GM12878 (cell line): Measurements from ENCODE around the gene THSD8. TPM values are rescaled to one million over a fixed set of nuclear protein-coding genes. Genes with fewer than 3 reads are reported as not detected.

Experiments used
- ATAC-seq: fragments of 200-7000 bp; cut with Tn5 transposase; 3 replicates; pipeline ENCODE4 v1.9.1; 2020; ENCODE audit warnings: mild to moderate bottlenecking, moderate library complexity
- Bru-seq: library from RNA; stranded (reverse); fragments of 400-500 nt; gene quantifications from one replicate; lab custom pipeline; 2021; lab: Mats Ljungman, UMichigan
- BruChase-seq, 2 experiments: library from RNA; stranded (reverse); fragments of 400-500 nt; gene quantifications; one replicate each; lab custom pipeline; 2021; lab: Mats Ljungman, UMichigan
- BruUV-seq: library from RNA; stranded (reverse); fragments of 400-500 nt; replicated peaks from 2 replicates; lab custom pipeline; 2021; lab: Mats Ljungman, UMichigan
- CTCF ChIA-PET: fragments of 300-600 bp; sonication (Branson Sonifier 250); formaldehyde crosslinking; extraction: SDS; loops from one replicate; lab custom pipeline; 2021; ENCODE audit warnings: inconsistent platforms; lab: Yijun Ruan, JAX
- POLR2A ChIA-PET: fragments of 350-600 bp; formaldehyde crosslinking; extraction: SDS; loops from one replicate; lab custom pipeline; 2021; ENCODE audit warnings: inconsistent platforms; lab: Charles Lee
- RAD21 ChIA-PET: fragments of 300-600 bp; sonication (Branson Sonifier 250); formaldehyde crosslinking; loops from one replicate; lab custom pipeline; 2023; ENCODE audit warnings: antibody characterized with exemption; ENCODE audit not compliant: unreplicated experiment; lab: Charles Lee
- SMC1A ChIA-PET: fragments of 300-600 bp; sonication (Branson Sonifier 250); formaldehyde crosslinking; loops from one replicate; lab custom pipeline; 2023; ENCODE audit not compliant: unreplicated experiment, uncharacterized antibody; lab: Charles Lee
- DNase-seq: peaks from one replicate; pipeline ENCODE4 v3.0.0-alpha.2; 2011; ENCODE audit warnings: low read depth, low spot score
- FAIRE-seq: peaks from 3 replicates; lab custom pipeline; 2011; peaks lifted over from hg19 to GRCh38; lab: Jason Lieb, UNC
- H2AFZ ChIP-seq: 2 replicates; pipeline ENCODE4 v1.6.0; 2011; ENCODE audit warnings: low read depth, low read length, control low read depth; ENCODE audit not compliant: control insufficient read depth
- H3K27ac ChIP-seq: 2 replicates; pipeline ENCODE4 v1.5.1; 2011; ENCODE audit warnings: control low read depth; ENCODE audit not compliant: control insufficient read depth, insufficient read depth
- H3K27me3 ChIP-seq, 2 experiments: replicated peaks in 1 of 2; 2 replicates each; pipeline versions ENCODE4 v1.6.0 to v1.6.1; 2011; ENCODE audit warnings: low read length in 1 of 2; ENCODE audit not compliant: control insufficient read depth in 2 of 2, insufficient read depth in 2 of 2
- H3K36me3 ChIP-seq, 2 experiments: 2 replicates each; pipeline ENCODE4 v1.5.1; 2011; ENCODE audit warnings: low read length in 1 of 2; ENCODE audit not compliant: control insufficient read depth in 2 of 2, insufficient read depth in 2 of 2
- H3K4me1 ChIP-seq: 2 replicates; pipeline ENCODE4 v1.6.1; 2011; ENCODE audit warnings: mild to moderate bottlenecking, low read length, moderate library complexity, mixed read lengths; ENCODE audit not compliant: control insufficient read depth, insufficient read depth
- H3K4me2 ChIP-seq: 2 replicates; pipeline ENCODE4 v1.6.0; 2011; ENCODE audit warnings: control low read depth; ENCODE audit not compliant: control insufficient read depth, insufficient read depth
- H3K4me3 ChIP-seq: fragments of 200-600 bp; sonication (generic); 2 replicates; pipeline ENCODE4 v1.5.1; 2016
- H3K79me2 ChIP-seq: 2 replicates; pipeline ENCODE4 v1.6.0; 2011; ENCODE audit warnings: low read length; ENCODE audit not compliant: control insufficient read depth, insufficient read depth
- H3K9ac ChIP-seq: 2 replicates; pipeline ENCODE4 v1.8.0; 2011; ENCODE audit warnings: low read length, control low read depth, mixed read lengths; ENCODE audit not compliant: control insufficient read depth, insufficient read depth
- H3K9me3 ChIP-seq: replicated peaks from 3 replicates; pipeline ENCODE4 v1.5.1; 2011; ENCODE audit warnings: mild to moderate bottlenecking, low read length; ENCODE audit not compliant: control insufficient read depth, insufficient read depth
- H4K20me1 ChIP-seq: 2 replicates; pipeline ENCODE4 v1.6.0; 2011; ENCODE audit not compliant: control insufficient read depth, insufficient read depth
- CHD4 ChIP-seq: fragments of 200-600 bp; sonication (generic); IDR thresholded peaks from 2 replicates; pipeline ENCODE4 v1.6.1; 2016; ENCODE audit warnings: mild to moderate bottlenecking
- HDAC6 ChIP-seq: fragments of 200-600 bp; sonication (generic); IDR thresholded peaks from one replicate; pipeline ENCODE4 v1.8.0; 2017; ENCODE audit warnings: antibody characterized with exemption; ENCODE audit not compliant: unreplicated experiment
- NFYA ChIP-seq: IDR thresholded peaks from 2 replicates; pipeline ENCODE4 v1.6.1; 2011; ENCODE audit warnings: low read depth, mild to moderate bottlenecking, low read length, improper control_type of control experiment, borderline replicate concordance
- SIN3A ChIP-seq: IDR thresholded peaks from 2 replicates; pipeline ENCODE4 v1.6.1; 2012; ENCODE audit warnings: low read depth, low read length, improper control_type of control experiment
- SIX5 ChIP-seq: IDR thresholded peaks from 2 replicates; pipeline ENCODE4 v1.6.1; 2011; ENCODE audit warnings: mild to moderate bottlenecking, low read depth, low read length, moderate library complexity; ENCODE audit not compliant: severe bottlenecking
- ZNF687 ChIP-seq: fragments of 450-650 bp; IDR thresholded peaks from 2 replicates; pipeline ENCODE4 v1.6.1; 2017; ENCODE audit warnings: mild to moderate bottlenecking, moderate library complexity
- WGBS: methylation state at CpG from one replicate; pipeline ENCODE4 v1.1.6; 2016; ENCODE audit warnings: low lambda C conversion rate; ENCODE audit not compliant: insufficient replicate concordance, insufficient coverage; ENCODE audit errors: missing lambda C conversion rate; 5-methylcytosine and 5-hydroxymethylcytosine counted together
- in situ Hi-C: fragments of 300-500 bp; cut with MboI; formaldehyde crosslinking; loops from 9 replicates; pipeline ENCODE4 v1.14.3; 2018; ENCODE audit warnings: mixed read lengths
- intact Hi-C: fragments of 100-400 bp; cut with micrococcal nuclease; formaldehyde crosslinking; loops from one replicate; pipeline ENCODE4 v1.14.2; 2022; ENCODE audit not compliant: unreplicated experiment
- long read RNA-seq, 2 experiments: library from polyadenylated mRNA; unstranded; transcript quantifications; one replicate each; pipeline ENCODE4 v2.0.0, GENCODE V29; 2019 to 2020
- polyA minus RNA-seq, 3 experiments: library from RNA; depleted of rRNA, polyadenylated mRNA; stranded (reverse); fragments of >200 nt; gene quantifications; 2 replicates each; pipeline ENCODE4 v1.2.3, GENCODE V29; 2011
- polyA plus RNA-seq, 11 experiments: library from polyadenylated mRNA; depleted of rRNA in 4 of 11; unstranded in 6 of 11; stranded (reverse) in 5 of 11; fragments of >200 nt; fragmentation: Nextera tagmentation in 4 of 11; fragmentation: Illumina TruSeq in 1 of 11; extraction: Ambion mirVana in 4 of 11; extraction: Trizol in 1 of 11; gene quantifications; 1 replicate in 1 of 11; 2 replicates in 10 of 11; pipeline versions ENCODE4 v1.2.1 to v1.2.3, GENCODE V29; 2011 to 2016; ENCODE audit warnings: inconsistent platforms in 2 of 11, missing spikeins in 2 of 11, low read depth in 1 of 11
- total RNA-seq, 4 experiments: library from RNA; depleted of rRNA in 3 of 4; stranded (reverse); fragments of >200 nt in 3 of 4; fragmentation: Illumina TruSeq in 1 of 4; extraction: Trizol in 1 of 4; gene quantifications; 2 replicates each; pipeline versions ENCODE4 v1.2.1 to v1.2.3, GENCODE V29; 2013 to 2021
- TF ChIP-seq, protein P1 (sequence below): IDR thresholded peaks from 2 replicates; pipeline ENCODE4 v1.6.1; 2011; ENCODE audit warnings: mild to moderate bottlenecking, low read depth, low read length, moderate library complexity; ENCODE audit not compliant: insufficient replicate concordance
- TF ChIP-seq, protein P2 (sequence below): fragments of 450-650 bp; IDR thresholded peaks from 2 replicates; pipeline ENCODE4 v1.6.1; 2018; ENCODE audit warnings: mild to moderate bottlenecking, low read depth, moderate library complexity; ENCODE audit not compliant: partially characterized antibody

Gene THSD8
- total RNA-seq (2013; cell fraction: nucleolus; rRNA removed): not detected in 2 replicates
- total RNA-seq (2014; rRNA removed) (not detected in 2 replicates), total RNA-seq (2014; rRNA removed; fragmentation: Illumina TruSeq; extraction: Trizol) (0.69 TPM in 1 of 2 replicates, not detected in the other), total RNA-seq (2021) (25.1 and 30.0 TPM in 2 replicates), polyA plus RNA-seq (2011; rRNA removed) (5.6 and 8.8 TPM in 2 replicates), polyA plus RNA-seq (2014; fragmentation: Illumina TruSeq; extraction: Trizol) (10.9 and 12.5 TPM in 2 replicates), polyA plus RNA-seq (2014; fragmentation: Nextera tagmentation; extraction: Ambion mirVana) (10 to 100 TPM; 10.5 to 30.6 TPM), polyA plus RNA-seq (2014; rRNA removed) (0.11 and 0.24 TPM in 2 replicates), polyA plus RNA-seq (2016; fragmentation: Nextera tagmentation; extraction: Ambion mirVana) (10 to 100 TPM; 30.6 to 32.3 TPM), polyA minus RNA-seq (2011; rRNA and poly(A)+ RNA removed) (1.5 TPM in 1 of 2 replicates, not detected in the other), Bru-seq, nascent RNA (percentile 33 among the genes with signal in this experiment), BruChase-seq, experiment 1, labeled RNA remaining after a 6-hour chase (percentile 39 among the genes with signal in this experiment), BruChase-seq, experiment 2, labeled RNA remaining after a 2-hour chase (percentile 18 among the genes with signal in this experiment)
- polyA plus RNA-seq (2011; ENCODE audit: low read depth): 3.9 TPM
- polyA plus RNA-seq (2011; cell fraction: cytosol; rRNA removed): 0.33 and 0.57 TPM in 2 replicates
- 0.19 TPM in 1 of 2 replicates, not detected in the other for polyA plus RNA-seq (2011; cell fraction: nucleus; rRNA removed)
- polyA plus RNA-seq (2012): 7.8 and 13.1 TPM in 2 replicates
- not detected in 2 replicates for polyA minus RNA-seq (2011; cell fraction: cytosol; rRNA and poly(A)+ RNA removed)
- polyA minus RNA-seq (2011; cell fraction: nucleus; rRNA and poly(A)+ RNA removed): not detected in 2 replicates
- long read RNA-seq, experiment 1: 0 reads
- long read RNA-seq, experiment 2, partial matches to known transcripts: 0 of 1 reads
- long read RNA-seq, experiment 2, other reads (novel, unspliced or antisense): 1 of 1 reads

DNA sequence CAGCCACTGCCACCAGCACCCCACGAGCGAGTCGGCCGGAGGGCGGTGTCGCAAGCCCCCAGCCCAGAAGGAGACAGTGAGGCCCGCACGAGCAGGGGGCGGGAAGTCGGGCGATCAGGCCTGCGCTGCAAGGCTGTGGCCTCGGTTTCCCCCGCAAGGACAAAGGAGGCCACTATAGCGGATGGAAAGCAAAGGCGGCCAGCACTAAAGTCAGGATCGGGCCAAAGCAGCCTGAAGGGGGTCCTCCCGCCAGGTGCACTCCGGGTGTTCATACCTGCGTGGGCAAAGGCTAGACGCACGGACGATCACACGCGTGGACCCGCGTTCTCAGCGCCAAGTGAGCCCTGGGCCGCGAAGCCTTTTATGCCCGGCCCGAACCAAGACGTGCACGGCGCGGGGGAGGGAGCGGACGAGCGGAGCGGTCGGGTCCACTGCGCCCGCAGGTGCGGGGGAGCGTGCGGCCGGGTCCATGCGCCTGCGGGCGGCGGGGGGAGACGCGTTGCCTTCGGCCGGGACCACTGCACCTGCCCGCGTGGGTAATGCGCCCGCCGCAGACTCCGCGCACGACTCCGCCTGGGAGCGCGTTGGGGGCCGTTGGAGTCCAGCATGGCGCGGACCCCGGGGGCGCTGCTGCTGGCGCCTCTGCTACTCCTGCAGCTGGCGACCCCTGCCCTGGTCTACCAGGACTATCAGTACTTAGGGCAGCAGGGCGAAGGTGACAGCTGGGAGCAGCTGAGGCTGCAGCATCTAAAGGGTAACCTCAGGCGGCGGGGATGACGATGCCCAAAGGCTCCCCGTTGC lies at the start of gene THSD8, which contains the start of gene PRDX2:
TSS of gene THSD8 (plus strand) at position 604 of the 801 bp plus-strand sequence. CDS start at position 607, 3 bp downstream.
TSS of gene PRDX2 (minus strand) at position 335 of the 801 bp plus-strand sequence. CDS start 539 bp downstream, outside the sequence.
- no TSS peak for BruUV-seq
- SMC1A ChIA-PET: interaction anchor here (0.8 to 11.5 kb wide), 6 partner anchors 22 to 46 kb away, joined by 3 to 240 read pairs (median 4); no protein-coding TSS in a partner anchor
- RAD21 ChIA-PET: interaction anchor here (1.0 to 11.4 kb wide), 3 partner anchors 10 to 47 kb away, joined by 3 to 303 read pairs (median 4); partner anchors contain the start of gene HOOK2
- TF ChIP-seq SIX5 (peak; percentile 65), NFYA (no peak), ZNF687 (peak; percentile 84), SIN3A (peak; percentile 54; the same call in 1 of the 2 replicates), HDAC6 (no peak), CHD4 (no peak)
- TF ChIP-seq, protein P1, sequence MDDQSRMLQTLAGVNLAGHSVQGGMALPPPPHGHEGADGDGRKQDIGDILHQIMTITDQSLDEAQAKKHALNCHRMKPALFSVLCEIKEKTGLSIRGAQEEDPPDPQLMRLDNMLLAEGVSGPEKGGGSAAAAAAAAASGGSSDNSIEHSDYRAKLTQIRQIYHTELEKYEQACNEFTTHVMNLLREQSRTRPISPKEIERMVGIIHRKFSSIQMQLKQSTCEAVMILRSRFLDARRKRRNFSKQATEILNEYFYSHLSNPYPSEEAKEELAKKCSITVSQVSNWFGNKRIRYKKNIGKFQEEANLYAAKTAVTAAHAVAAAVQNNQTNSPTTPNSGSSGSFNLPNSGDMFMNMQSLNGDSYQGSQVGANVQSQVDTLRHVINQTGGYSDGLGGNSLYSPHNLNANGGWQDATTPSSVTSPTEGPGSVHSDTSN: no peak
- TF ChIP-seq, protein P2, sequence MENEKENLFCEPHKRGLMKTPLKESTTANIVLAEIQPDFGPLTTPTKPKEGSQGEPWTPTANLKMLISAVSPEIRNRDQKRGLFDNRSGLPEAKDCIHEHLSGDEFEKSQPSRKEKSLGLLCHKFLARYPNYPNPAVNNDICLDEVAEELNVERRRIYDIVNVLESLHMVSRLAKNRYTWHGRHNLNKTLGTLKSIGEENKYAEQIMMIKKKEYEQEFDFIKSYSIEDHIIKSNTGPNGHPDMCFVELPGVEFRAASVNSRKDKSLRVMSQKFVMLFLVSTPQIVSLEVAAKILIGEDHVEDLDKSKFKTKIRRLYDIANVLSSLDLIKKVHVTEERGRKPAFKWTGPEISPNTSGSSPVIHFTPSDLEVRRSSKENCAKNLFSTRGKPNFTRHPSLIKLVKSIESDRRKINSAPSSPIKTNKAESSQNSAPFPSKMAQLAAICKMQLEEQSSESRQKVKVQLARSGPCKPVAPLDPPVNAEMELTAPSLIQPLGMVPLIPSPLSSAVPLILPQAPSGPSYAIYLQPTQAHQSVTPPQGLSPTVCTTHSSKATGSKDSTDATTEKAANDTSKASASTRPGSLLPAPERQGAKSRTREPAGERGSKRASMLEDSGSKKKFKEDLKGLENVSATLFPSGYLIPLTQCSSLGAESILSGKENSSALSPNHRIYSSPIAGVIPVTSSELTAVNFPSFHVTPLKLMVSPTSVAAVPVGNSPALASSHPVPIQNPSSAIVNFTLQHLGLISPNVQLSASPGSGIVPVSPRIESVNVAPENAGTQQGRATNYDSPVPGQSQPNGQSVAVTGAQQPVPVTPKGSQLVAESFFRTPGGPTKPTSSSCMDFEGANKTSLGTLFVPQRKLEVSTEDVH: no peak

More for the DNA sequence above, at the start of gene THSD8, which contains the start of gene PRDX2:
- peak within 1 kb of the TSS; percentile 88 for H2AFZ ChIP-seq
- ChIA-PET POLR2A (interaction anchor here (1.0 to 2.2 kb wide), 7 partner anchors 9 to 80 kb away, joined by 3 to 9 read pairs (median 6); partner anchors contain the start of gene JUNB), CTCF (interaction anchor here (0.7 to 12.9 kb wide), 8 partner anchors 24 to 164 kb away, joined by 3 to 426 read pairs (median 6); no protein-coding TSS in a partner anchor)
- peaks cover 0 to 1% of the 10 kb centered on the region in 2 experiments; a peak in 2 of 4 replicates for H3K36me3 ChIP-seq
- H3K27me3 ChIP-seq: no peaks in the 10 kb centered on the region
- ATAC-seq (peak; percentile 83), DNase-seq (no peak), FAIRE-seq (no peak)
- peak within 1 kb of the TSS; percentile 98 for H3K4me2 ChIP-seq
- in situ Hi-C loops (no loop called here), intact Hi-C loops (no loop called here)
- peak within 1 kb of the TSS; percentile 95 for H3K4me3 ChIP-seq
- peaks cover 13% of the 10 kb centered on the region for H3K79me2 ChIP-seq
- no peaks in the 10 kb centered on the region for H4K20me1 ChIP-seq
- peak within 1 kb of the TSS; percentile 79 for H3K9ac ChIP-seq
- WGBS: 1% methylated on average over 59 of the region's 78 CpGs
- peaks cover 14% of the 10 kb centered on the region for H3K4me1 ChIP-seq
- H3K27ac ChIP-seq: peak within 1 kb of the TSS; percentile 63
- H3K9me3 ChIP-seq: no peaks in the 10 kb centered on the region
